DMS153 (cell line): Measurements from ENCODE around the gene PLEKHG2.

ENCODE experiments used
- DNase-seq: peaks from one replicate; lab custom pipeline; 2025; lab: John Stamatoyannopoulos, UW

The PLEKHG2 gene

GRCh38 chr19:39406656-39407409 lies 5.6 kb upstream of the PLEKHG2 start, which contains the start of gene ZFP36:
Gene ZFP36 (plus strand): TSS chr19:39406847. CDS start chr19:39406905, 58 bp downstream.
- peak; percentile 41 for DNase-seq

DNA sequence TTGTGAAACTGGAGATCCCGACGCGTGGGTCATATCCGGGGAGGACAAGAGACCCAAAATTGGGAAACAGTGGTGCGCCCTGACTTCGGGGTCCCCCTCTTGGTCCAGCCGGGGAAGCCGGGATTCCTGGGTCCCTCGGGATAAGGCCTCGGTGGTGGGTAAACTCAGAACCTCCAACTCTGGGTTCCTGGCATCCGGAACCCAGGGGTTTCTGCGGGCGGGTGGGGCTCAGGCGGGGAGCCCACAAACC lies 5.1 kb upstream of the PLEKHG2 start:
- no peak for DNase-seq

DNA sequence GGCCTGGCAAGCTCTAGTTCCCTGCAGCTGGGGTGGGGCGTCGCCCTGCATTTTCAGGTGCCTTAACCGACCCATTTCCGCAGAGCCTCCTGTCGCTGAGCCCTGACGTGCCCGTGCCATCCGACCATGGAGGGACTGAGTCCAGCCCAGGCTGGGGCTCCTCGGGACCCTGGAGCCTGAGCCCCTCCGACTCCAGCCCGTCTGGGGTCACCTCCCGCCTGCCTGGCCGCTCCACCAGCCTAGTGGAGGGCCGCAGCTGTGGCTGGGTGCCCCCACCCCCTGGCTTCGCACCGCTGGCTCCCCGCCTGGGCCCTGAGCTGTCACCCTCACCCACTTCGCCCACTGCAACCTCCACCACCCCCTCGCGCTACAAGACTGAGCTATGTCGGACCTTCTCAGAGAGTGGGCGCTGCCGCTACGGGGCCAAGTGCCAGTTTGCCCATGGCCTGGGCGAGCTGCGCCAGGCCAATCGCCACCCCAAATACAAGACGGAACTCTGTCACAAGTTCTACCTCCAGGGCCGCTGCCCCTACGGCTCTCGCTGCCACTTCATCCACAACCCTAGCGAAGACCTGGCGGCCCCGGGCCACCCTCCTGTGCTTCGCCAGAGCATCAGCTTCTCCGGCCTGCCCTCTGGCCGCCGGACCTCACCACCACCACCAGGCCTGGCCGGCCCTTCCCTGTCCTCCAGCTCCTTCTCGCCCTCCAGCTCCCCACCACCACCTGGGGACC lies 4.6 kb upstream of the PLEKHG2 start:
- DNase-seq, result no peak

DNA sequence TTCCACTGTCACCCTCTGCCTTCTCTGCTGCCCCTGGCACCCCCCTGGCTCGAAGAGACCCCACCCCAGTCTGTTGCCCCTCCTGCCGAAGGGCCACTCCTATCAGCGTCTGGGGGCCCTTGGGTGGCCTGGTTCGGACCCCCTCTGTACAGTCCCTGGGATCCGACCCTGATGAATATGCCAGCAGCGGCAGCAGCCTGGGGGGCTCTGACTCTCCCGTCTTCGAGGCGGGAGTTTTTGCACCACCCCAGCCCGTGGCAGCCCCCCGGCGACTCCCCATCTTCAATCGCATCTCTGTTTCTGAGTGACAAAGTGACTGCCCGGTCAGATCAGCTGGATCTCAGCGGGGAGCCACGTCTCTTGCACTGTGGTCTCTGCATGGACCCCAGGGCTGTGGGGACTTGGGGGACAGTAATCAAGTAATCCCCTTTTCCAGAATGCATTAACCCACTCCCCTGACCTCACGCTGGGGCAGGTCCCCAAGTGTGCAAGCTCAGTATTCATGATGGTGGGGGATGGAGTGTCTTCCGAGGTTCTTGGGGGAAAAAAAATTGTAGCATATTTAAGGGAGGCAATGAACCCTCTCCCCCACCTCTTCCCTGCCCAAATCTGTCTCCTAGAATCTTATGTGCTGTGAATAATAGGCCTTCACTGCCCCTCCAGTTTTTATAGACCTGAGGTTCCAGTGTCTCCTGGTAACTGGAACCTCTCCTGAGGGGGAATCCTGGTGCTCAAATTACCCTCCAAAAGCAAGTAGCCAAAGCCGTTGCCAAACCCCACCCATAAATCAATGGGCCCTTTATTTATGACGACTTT lies 3.9 kb upstream of the PLEKHG2 start:
- DNase-seq, result no peak

DNA sequence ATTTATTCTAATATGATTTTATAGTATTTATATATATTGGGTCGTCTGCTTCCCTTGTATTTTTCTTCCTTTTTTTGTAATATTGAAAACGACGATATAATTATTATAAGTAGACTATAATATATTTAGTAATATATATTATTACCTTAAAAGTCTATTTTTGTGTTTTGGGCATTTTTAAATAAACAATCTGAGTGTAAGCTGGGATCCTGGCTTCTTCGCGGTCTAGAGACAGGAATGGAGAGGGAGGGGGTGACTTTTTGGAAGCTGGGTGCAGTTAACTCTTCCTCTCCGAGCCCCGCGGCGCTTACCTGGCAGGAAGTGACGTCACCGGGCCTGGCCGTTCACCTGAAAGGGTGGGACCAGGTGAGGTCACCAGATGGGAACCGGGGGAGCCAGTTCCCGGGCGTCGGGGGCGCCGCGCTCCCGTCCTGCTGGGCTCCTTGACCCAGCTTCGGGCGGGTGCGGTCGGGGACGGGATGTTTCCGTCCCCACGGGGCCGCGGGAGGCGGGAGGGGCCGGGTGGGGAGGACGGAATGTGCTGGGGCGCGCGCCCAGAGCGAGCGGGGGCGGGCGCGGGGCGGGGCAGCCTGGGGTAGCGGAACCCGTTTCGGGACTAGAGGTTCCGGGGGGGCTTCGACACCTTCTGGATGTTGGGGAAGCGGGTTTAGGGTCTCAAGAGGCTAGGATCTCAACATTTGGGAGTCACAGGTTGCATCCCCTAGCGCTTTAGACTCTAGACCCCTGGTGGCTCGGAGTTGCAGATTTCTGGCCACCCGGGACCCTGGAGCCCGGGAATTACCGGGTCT lies 3.1 kb upstream of the PLEKHG2 start:
- DNase-seq, result peak; percentile 89

- peak; percentile 39 for DNase-seq
Observed at GRCh38 chr19:39410017-39410830, 2.2 kb upstream of the PLEKHG2 start.

- no peak for DNase-seq
Observed at GRCh38 chr19:39410831-39411080, 1.7 kb upstream of the PLEKHG2 start.

DNA sequence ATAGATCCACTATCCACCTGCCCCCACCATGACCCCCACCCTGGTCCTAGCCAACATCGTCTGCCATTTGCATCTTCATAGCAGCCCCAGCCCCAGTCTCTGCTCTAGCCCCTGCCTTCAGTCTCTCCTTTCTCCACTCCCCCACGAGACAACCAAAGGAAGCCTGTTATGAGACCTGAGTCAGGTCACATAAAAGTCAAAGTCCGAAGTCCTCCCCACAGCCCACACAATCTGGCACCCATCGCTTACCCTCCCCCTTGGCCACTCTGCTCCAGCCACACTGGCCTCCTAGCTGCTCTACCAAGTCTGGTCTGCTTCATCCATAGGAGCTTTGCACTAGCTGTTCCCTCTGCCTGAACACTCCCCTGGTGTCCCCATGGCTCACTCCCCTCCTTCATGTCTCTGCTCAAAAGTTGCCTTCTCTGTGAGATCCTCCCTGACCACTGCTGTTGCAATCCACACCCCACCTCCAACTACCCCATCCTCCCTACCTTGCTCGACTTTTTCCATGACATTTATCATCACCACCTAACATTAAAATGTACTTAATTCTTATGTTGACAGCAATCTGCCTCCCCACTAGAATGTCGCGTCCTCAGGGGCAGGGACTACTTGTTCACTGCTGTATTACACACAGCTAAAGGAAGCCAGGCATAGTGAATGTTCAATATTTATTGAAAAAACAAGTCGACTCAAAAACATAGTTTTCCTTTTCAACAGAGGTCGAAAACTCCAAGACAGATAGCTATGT lies 1.2 kb upstream of the PLEKHG2 start:
- DNase-seq, result no peak

GRCh38 chr19:39411832-39412099 lies 703 bp upstream of the PLEKHG2 start:
- peak; percentile 89 for DNase-seq

- DNase-seq, result no peak
Observed at GRCh38 chr19:39412867-39413271, 400 bp downstream of the PLEKHG2 start.

- no peak for DNase-seq
Observed at GRCh38 chr19:39413272-39413910, 922 bp downstream of the PLEKHG2 start.

DNA sequence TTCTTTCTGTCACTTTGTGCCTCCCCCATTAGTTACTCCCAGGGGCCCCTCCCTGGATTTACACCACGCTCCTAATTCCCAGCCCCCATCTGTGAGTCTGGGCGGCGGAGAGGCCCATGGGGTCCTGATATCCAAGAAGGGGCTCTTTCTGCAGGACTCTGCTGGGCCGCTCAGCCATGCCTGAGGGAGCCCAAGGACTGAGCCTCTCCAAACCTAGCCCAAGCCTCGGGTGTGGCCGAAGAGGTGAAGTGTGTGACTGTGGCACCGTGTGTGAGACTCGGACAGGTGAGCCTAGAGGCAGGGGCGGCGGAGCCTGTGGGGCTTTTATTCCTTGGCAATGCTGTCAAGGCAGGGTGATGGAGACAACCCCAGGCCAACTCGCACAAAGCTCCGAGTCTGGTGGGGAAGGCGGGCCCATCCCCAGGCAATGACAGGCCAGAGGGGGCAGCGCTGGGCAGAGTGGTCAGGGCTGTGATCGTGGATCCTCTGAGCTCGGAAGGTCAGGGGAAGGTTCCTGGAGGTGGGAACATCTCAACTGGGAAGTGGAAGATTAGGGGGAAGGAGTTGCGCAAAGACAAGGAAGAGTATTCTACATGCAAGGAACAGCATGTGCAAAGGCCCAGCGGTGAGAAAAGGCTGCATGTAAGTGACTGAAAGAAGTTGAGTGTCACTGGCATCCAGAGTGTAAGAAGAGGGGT lies 1.6 kb downstream of the PLEKHG2 start:
- no peak for DNase-seq

GRCh38 chr19:39415111-39416046 lies 2.9 kb downstream of the PLEKHG2 start:
- no peak for DNase-seq

DNA sequence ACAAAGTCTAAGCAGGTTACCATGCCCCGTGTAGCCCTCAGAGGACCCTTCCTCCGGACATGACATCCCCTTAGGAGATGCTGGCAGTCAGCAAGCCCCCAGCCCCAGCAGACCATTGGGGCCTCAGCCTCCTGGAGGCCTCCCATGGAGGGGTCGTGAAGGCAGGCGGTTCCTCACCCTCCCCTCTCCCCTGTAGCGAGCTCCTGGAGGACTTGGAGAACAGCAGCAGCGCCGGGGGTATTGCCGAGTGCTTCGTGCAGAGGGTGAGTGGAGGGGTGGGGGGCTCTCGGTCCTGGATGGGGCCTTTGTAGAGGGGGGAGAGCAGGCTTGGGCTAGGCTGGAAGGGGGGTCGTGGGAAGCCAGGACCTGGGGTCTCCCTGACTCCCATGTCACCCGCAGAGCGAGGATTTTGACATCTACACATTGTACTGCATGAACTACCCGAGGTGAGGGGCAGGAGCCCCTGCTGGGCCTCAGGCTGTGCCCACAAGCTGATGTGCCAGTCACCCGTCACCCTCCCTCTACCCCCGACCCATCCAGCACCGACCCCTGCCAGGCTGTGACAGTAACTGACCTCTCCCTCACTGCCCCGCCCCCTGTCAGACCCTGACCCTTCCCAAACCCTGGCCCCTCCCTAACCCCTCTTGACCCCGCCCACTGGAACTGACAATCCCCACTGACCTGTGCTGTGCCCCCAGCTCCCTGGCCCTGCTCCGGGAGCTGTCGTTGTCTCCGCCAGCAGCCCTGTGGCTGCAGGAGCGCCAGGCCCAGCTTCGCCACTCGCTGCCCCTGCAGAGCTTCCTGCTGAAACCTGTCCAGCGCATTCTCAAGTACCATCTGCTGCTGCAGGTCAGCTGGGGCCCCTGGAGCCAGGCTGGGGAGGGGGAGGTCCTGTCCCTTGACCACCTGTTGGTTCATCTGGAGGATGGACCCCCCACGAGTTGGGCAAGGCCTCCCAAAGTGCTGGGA lies 4.0 kb downstream of the PLEKHG2 start:
- DNase-seq, result no peak

DNA sequence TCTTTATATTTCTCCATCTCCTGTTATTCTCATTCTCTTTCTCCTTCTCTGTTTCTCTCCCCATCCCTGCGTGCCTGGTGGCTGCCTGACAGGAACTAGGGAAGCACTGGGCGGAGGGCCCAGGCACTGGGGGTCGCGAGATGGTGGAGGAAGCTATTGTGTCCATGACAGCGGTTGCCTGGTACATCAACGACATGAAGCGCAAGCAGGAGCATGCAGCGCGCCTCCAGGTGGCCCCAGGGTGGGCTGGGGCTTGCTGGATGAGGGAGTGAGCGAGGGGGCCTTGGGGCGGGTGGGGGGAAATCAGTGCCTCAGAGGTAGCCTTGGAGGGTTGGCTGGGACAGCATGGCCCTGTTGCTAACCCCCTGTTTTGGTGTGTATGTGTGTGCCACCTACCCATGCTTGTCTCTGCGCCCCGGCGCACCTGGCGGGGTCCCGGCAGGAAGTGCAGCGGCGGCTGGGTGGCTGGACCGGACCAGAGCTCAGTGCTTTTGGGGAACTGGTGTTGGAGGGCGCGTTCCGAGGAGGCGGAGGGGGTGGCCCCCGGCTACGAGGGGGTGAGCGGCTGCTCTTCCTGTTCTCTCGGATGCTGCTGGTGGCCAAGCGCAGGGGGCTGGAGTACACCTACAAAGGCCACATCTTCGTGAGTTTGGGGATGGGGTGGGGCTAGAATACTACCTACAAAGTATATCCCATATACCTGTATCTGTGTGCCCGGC lies 5.2 kb downstream of the PLEKHG2 start:
- DNase-seq, result no peak

DNA sequence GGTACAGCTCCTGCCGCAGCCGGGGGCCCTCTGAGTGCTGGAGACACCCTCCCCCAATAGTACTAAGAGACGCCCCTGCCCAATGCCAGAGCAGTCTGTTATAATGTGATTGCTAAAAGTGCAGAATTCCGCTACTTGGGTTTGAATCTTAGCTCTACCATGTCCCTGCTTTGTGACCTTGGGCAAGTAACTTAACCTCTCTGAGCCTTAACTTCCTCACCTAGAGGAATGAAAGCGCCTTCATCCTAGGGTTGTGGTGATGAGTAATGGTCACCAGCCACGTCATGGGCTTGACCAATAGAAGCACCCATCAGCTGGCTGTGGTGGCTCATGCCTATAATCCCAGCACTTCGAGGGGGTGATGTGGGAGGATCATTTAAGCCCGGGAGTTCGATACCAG lies 6.5 kb downstream of the PLEKHG2 start:
- DNase-seq, result no peak

DNA sequence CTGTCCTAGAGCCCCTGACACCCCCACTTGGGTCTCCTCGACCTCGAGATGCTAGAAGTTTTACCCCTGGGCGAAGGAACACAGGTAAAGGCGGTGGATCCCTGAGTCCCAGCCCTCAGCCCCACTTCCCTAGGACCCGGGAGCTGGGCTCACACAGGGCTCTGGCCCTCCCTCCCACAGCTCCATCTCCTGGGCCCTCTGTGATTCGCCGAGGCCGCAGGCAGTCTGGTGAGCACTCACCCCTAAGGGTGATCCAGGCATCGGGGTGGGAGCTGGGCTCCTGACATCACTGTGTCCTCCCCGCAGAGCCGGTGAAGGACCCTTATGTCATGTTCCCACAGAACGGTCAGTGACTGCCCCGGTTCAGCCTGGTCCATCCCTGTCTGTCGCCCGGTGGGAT lies 8.3 kb downstream of the PLEKHG2 start:
- no peak for DNase-seq
